Esophagus muscularis mucosa (tissue), 3 donors: ENCODE results near the gene ITGB8.

ENCODE experiments used
- CTCF ChIP-seq, 3 experiments: fragments of 200-600 bp in 2 of 3; fragments of 450-650 bp in 1 of 3; sonication (generic) in 2 of 3; IDR thresholded peaks; one replicate each; pipeline ENCODE4 v1.5.1; 2017 to 2019; ENCODE audit warnings: antibody characterized with exemption in 3 of 3, mild to moderate bottlenecking in 2 of 3, moderate library complexity in 1 of 3
- POLR2A ChIP-seq: fragments of 450-650 bp; IDR thresholded peaks from one replicate; pipeline ENCODE4 v1.6.1; 2017; ENCODE audit warnings: antibody characterized with exemption, moderate library complexity, mild to moderate bottlenecking, low read depth
- POLR2AphosphoS5 ChIP-seq, 2 donors: sonication (generic); formaldehyde crosslinking; IDR thresholded peaks; one replicate each; pipeline ENCODE4 v1.6.1; 2017; ENCODE audit warnings: antibody characterized with exemption in 2 of 2

- TF ChIP-seq CTCF (IDR thresholded peaks at IDR 0.05) (no peak), POLR2AphosphoS5 (IDR thresholded peaks at IDR 0.05) (no peak), POLR2A (no peak)
These were observed 50.8 kb downstream of the ITGB8 start for GRCh38 chr7:20381406-20382034.
